Uterus (tissue), 4 donors: ENCODE results near the gene BEX4. TPM values are rescaled to one million over a fixed set of nuclear protein-coding genes. Genes with fewer than 3 reads are reported as not detected.
"Not testable (repeated sequence)": the region's sequence is repeated elsewhere in the genome, so short reads cannot be mapped to it uniquely, and the experiment has no call there.

Experiments
- DNase-seq, 2 donors: peaks; one replicate each; pipeline ENCODE4 v3.0.0-alpha.2; 2019 to 2020
- H3K27ac ChIP-seq, 2 donors: fragments of 200-600 bp; sonication (generic); 1 replicate in 1 of 2; 2 replicates in 1 of 2; pipeline ENCODE4 v1.5.1; 2016 to 2018
- H3K27me3 ChIP-seq, 2 donors: fragments of 200-600 bp; sonication (generic); one replicate each; pipeline ENCODE4 v1.5.1; 2018 to 2019; ENCODE audit warnings: control low read depth in 1 of 2
- H3K36me3 ChIP-seq, 2 donors: fragments of 200-600 bp; sonication (generic); one replicate each; pipeline ENCODE4 v1.5.1; 2019; ENCODE audit warnings: control low read depth in 1 of 2
- H3K4me1 ChIP-seq, 2 donors: fragments of 200-600 bp; sonication (generic); one replicate each; pipeline ENCODE4 v1.5.1; 2018 to 2019; ENCODE audit warnings: control low read depth in 1 of 2
- H3K4me3 ChIP-seq, 2 donors: fragments of 200-600 bp; sonication (generic); 1 replicate in 1 of 2; 2 replicates in 1 of 2; pipeline ENCODE4 v1.5.1; 2018 to 2019; ENCODE audit warnings: mild to moderate bottlenecking in 1 of 2
- H3K9me3 ChIP-seq, 2 donors: fragments of 200-600 bp; sonication (generic); one replicate each; pipeline ENCODE4 v1.5.1; 2019; ENCODE audit warnings: control low read depth in 1 of 2
- CTCF ChIP-seq, 4 experiments: fragments of 200-600 bp in 2 of 4; fragments of 450-650 bp in 2 of 4; sonication (generic) in 2 of 4; IDR thresholded peaks; one replicate each; pipeline ENCODE4 v1.5.1; 2016 to 2019; ENCODE audit warnings: antibody characterized with exemption in 4 of 4, mild to moderate bottlenecking in 2 of 4, moderate library complexity in 1 of 4
- POLR2A ChIP-seq, 2 donors: fragments of 450-650 bp; IDR thresholded peaks; one replicate each; pipeline ENCODE4 v1.6.1; 2016; ENCODE audit warnings: antibody characterized with exemption in 2 of 2, mild to moderate bottlenecking in 1 of 2, moderate library complexity in 1 of 2
- intact Hi-C: fragments of 100-400 bp; cut with DNase I; formaldehyde crosslinking; loops from one replicate; pipeline ENCODE4 v1.15.1; 2023; ENCODE audit warnings: low total_unique reads
- total RNA-seq, 4 donors: library from RNA; depleted of rRNA in 3 of 4; stranded (reverse); fragments of >200 nt in 3 of 4; gene quantifications; one replicate each; pipeline versions ENCODE4 v1.1.0 to v1.2.4, GENCODE V29; 2014 to 2023
- donor health status: DM: yes; HTN: yes; CAD: no.

BEX4 gene
- total RNA-seq, result 10 to 100 TPM; 34.4 to 80.4 (median 49.1) TPM

DNA sequence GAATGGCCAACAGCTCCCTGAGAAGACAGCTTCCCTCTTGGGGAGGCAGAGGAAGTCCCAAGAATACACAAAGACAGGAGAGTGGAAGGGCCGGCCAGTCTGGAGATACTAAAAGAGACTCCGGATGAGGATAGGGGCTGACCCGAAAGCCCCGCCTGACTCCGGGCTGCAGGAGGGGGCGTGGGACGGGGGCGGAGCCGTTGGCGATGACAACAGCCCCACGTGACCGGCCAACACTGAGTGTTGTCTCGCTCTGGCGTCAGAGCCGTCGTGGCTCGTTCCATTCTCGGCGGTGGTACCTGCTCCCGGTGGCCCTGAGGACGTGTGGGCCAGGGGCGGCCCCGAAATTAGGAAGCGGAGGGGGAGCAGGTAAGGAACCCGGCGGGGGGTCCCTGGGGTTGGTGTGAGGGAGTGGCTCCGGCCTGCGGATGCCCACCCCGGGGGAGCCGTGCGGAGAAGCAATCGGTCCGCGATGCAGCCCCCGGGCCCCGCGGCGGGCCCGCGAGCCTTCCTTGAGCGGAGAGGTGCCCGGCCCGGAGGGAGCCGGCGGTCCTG lies at the start of gene BEX4:
BEX4 (plus strand) TSS at position 239 of the 555 bp plus-strand sequence. CDS start 1,046 bp downstream, outside the sequence.
- DNase-seq, result peak; percentile 82 to 83
- Histone ChIP-seq H3K9me3 (no peaks in the 10 kb centered on the region), H3K36me3 (no peaks in the 10 kb centered on the region), H3K27ac (peak within 1 kb of the TSS; percentile 82 to 93), H3K4me3 (peak within 1 kb of the TSS; percentile 57 to 60), H3K27me3 (no peaks in the 10 kb centered on the region), H3K4me1 (no peaks in the 10 kb centered on the region)
- TF ChIP-seq POLR2A (IDR thresholded peaks at IDR 0.05) (peak; percentile 83 to 92), CTCF (IDR thresholded peaks at IDR 0.05) (no peak)
- intact Hi-C loops, result no loop called here

DNA sequence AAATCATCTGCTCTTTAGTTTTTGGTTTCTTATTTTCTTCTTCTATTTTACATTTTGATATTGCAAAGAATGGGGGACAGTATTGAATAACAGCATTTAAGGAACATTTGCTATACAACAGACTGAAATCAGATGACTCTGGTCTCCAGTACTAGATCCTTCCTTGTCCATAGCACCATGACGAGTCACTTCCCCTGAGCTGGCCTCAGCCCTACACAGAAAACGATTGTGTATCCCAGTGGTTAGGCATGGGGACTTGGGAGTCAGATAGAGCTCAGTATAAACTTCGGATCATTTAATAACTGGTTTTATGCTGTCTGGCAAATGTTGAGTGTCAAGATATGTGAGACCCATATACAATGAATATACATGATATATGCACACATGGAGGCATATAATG lies 44.7 kb upstream of the BEX4 start:
- DNase-seq, result no peak
- no peaks in the 10 kb centered on the region for H3K36me3 ChIP-seq
- TF ChIP-seq CTCF (IDR thresholded peaks at IDR 0.05) (no peak), POLR2A (IDR thresholded peaks at IDR 0.05) (no peak)
- H3K27ac ChIP-seq, result no peak overlapping the region
- H3K9me3 ChIP-seq, result no peaks in the 10 kb centered on the region
- intact Hi-C loops, result no loop called here
- peaks cover 0 to 4% of the 10 kb centered on the region in 2 donors for H3K27me3 ChIP-seq
- H3K4me3 ChIP-seq, result no peak overlapping the region
- no peaks in the 10 kb centered on the region for H3K4me1 ChIP-seq

- no peaks in the 10 kb centered on the region for H3K4me1 ChIP-seq
- H3K27ac ChIP-seq, result no peak overlapping the region
- no peaks in the 10 kb centered on the region for H3K36me3 ChIP-seq
- intact Hi-C loops, result no loop called here
- no peaks in the 10 kb centered on the region for H3K9me3 ChIP-seq
- no peak overlapping the region for H3K4me3 ChIP-seq
- TF ChIP-seq POLR2A (IDR thresholded peaks at IDR 0.05) (no peak), CTCF (IDR thresholded peaks at IDR 0.05) (no peak)
- H3K27me3 ChIP-seq, result peaks cover 0 to 4% of the 10 kb centered on the region in 2 donors
- no peak for DNase-seq
Measured at GRCh38 chrX:103171353-103171752, 43.6 kb upstream of the BEX4 start.

DNA sequence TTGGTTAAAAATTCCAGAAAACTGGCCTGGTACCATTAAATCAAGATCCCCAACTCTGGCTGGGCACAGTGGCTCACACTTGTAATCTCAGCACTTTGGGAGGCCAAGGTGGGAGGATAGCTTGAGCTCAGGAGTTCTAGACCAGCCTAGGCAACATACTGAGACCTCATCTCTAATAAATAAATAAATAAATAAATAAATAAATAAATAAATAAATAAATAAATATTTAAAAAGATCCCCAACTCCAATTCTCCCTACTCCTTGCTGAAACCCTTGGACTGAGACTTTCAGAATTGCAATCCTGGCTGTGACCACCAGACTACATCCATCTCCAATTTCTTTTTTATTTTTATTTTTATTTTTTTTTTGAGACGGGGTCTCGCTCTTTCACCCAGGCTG lies 39.7 kb upstream of the BEX4 start:
- H3K36me3 ChIP-seq, DNase-seq, H3K4me1 ChIP-seq, H3K4me3 ChIP-seq, intact Hi-C loops, H3K9me3 ChIP-seq, H3K27me3 ChIP-seq, H3K27ac ChIP-seq: not testable (repeated sequence)

DNA sequence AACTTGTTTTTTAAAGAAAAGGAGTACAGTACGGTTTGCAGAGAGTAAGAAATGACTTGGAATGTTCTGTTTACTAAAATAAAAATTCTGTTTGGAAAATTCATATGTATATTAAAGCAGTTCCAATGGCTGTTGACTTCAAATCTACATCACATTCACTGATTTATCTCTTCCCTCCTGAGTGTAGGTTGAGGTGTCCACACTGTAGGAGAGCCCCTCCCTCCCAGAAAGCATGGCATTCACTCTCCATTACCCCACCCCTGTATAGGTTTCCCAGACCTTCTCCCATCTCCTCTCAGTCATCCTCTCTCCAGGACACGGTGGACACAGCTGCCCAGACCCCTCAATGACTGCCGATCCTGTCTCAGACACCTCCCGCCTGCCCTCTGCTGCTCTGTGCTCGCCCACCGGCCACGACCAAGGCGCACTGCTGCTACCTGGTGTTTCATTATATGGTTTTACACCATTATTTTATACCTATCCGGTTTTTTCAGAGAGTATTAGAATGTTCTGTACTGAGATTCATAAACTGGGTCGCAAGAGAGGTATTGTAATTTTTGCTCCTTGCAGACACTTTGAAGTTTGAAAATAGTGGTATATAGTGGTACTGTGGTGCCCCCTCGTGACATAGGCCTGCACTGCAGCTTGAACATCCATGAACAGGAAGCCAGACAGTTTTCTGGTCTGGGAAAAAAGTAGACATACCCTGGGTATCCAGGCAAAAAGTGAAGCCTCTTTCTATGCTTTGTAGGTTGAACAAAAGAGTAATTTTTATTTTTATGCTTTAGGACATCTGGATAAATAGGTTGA lies 38.8 kb upstream of the BEX4 start:
- TF ChIP-seq CTCF (IDR thresholded peaks at IDR 0.05), result peak; percentile 39 to 56 (median 46)
- no peak for TF ChIP-seq POLR2A (IDR thresholded peaks at IDR 0.05)
- DNase-seq, result peak; percentile 28 to 29
- no peak overlapping the region for H3K27ac ChIP-seq
- no peaks in the 10 kb centered on the region for H3K4me1 ChIP-seq
- no peaks in the 10 kb centered on the region for H3K27me3 ChIP-seq
- no peak overlapping the region for H3K4me3 ChIP-seq
- no peaks in the 10 kb centered on the region for H3K9me3 ChIP-seq
- no peaks in the 10 kb centered on the region for H3K36me3 ChIP-seq
- intact Hi-C loops, result no loop called here
